Panc1 (cell line): ENCODE data around the gene MAP1S. TPM values are rescaled to one million over a fixed set of nuclear protein-coding genes. Genes with fewer than 3 reads are reported as not detected.

ENCODE experiments used
- ATAC-seq: fragments of 200-7000 bp; cut with Tn5 transposase; 2 replicates; pipeline ENCODE4 v1.9.1; 2020; ENCODE audit warnings: mild to moderate bottlenecking, moderate library complexity
- BruUV-seq: library from RNA; stranded (reverse); fragments of 400-500 nt; replicated peaks from 2 replicates; lab custom pipeline; 2021; lab: Mats Ljungman, UMichigan
- CTCF ChIA-PET: fragments of 300-600 bp; sonication (Branson Sonifier 250); formaldehyde crosslinking; loops from one replicate; lab custom pipeline; 2022; ENCODE audit warnings: antibody characterized with exemption; lab: Charles Lee
- POLR2A ChIA-PET: fragments of 300-600 bp; sonication (Branson Sonifier 250); formaldehyde crosslinking; loops from one replicate; lab custom pipeline; 2022; ENCODE audit warnings: antibody characterized with exemption; lab: Charles Lee
- DNase-seq: peaks from one replicate; pipeline ENCODE4 v3.0.0-alpha.2; 2010; ENCODE audit warnings: low read depth, low spot score
- H3K27ac ChIP-seq: 2 replicates; pipeline ENCODE4 v1.5.1; 2011; ENCODE audit warnings: mild to moderate bottlenecking, low read length, inconsistent platforms
- H3K27me3 ChIP-seq: fragments of 200-500 bp; sonication (Bioruptor generic); 2 replicates; pipeline ENCODE4 v1.6.0; 2014; ENCODE audit warnings: low read length, inconsistent platforms; ENCODE audit not compliant: control insufficient read depth, insufficient read depth
- H3K36me3 ChIP-seq: fragments of 200-500 bp; sonication (Bioruptor generic); 2 replicates; pipeline ENCODE4 v1.5.1; 2014; ENCODE audit warnings: inconsistent platforms, mild to moderate bottlenecking, low read length, moderate library complexity; ENCODE audit not compliant: control insufficient read depth, insufficient read depth
- H3K4me1 ChIP-seq: 2 replicates; pipeline ENCODE4 v1.5.1; 2011; ENCODE audit warnings: inconsistent platforms, mild to moderate bottlenecking, low read length, moderate library complexity; ENCODE audit not compliant: control insufficient read depth, insufficient read depth
- H3K4me3 ChIP-seq, 2 experiments: 2 replicates each; pipeline ENCODE4 v1.5.1; 2011 to 2012; ENCODE audit warnings: low read depth in 2 of 2, low read length in 2 of 2, mild to moderate bottlenecking in 2 of 2, inconsistent platforms in 1 of 2, moderate library complexity in 1 of 2
- H3K9me3 ChIP-seq: fragments of 200-500 bp; sonication (Bioruptor generic); 2 replicates; pipeline ENCODE4 v1.5.1; 2014; ENCODE audit warnings: low read depth, mild to moderate bottlenecking, inconsistent platforms, low read length, moderate library complexity; ENCODE audit not compliant: control insufficient read depth, insufficient read depth
- CTCF ChIP-seq: fragments of 450-650 bp; IDR thresholded peaks from 2 replicates; pipeline ENCODE4 v1.5.1; 2017; ENCODE audit warnings: mild to moderate bottlenecking
- POLR2AphosphoS5 ChIP-seq: IDR thresholded peaks from 2 replicates; pipeline ENCODE4 v1.6.1; 2012; ENCODE audit warnings: mild to moderate bottlenecking, low read depth, low read length, moderate library complexity
- REST ChIP-seq, 2 experiments: IDR thresholded peaks; 2 replicates each; pipeline ENCODE4 v1.6.1; 2011 to 2012; ENCODE audit warnings: low read depth in 2 of 2, control low read depth in 1 of 2, low read length in 1 of 2, mild to moderate bottlenecking in 1 of 2, moderate library complexity in 1 of 2; ENCODE audit not compliant: insufficient read depth in 1 of 2
- SIN3A ChIP-seq: IDR thresholded peaks from 2 replicates; pipeline ENCODE4 v1.6.1; 2012; ENCODE audit warnings: low read depth, mild to moderate bottlenecking, low read length, moderate library complexity, borderline replicate concordance; ENCODE audit not compliant: insufficient read depth
- TCF7L2 ChIP-seq: IDR thresholded peaks from 2 replicates; pipeline ENCODE4 v1.6.1; 2011; ENCODE audit warnings: mild to moderate bottlenecking, low read depth, low read length, inconsistent platforms
- in situ Hi-C: cut with HindIII; loops from 2 replicates; pipeline ENCODE4 v1.10.0; 2016; ENCODE audit warnings: low sequenced_read_pairs, low pct_unique_long_range_greater_than_20kb
- intact Hi-C: fragments of 100-400 bp; cut with micrococcal nuclease; formaldehyde crosslinking; loops from one replicate; pipeline ENCODE4 v1.10.0; 2022; ENCODE audit not compliant: unreplicated experiment
- total RNA-seq: library from RNA; stranded (reverse); gene quantifications from one replicate; pipeline ENCODE4 v1.2.1, GENCODE V29; 2021; ENCODE audit not compliant: unreplicated experiment

Gene MAP1S
- total RNA-seq, 1 experiment from 2014 or later: 56.6 TPM

- in situ Hi-C loops: no loop called here
- POLR2A ChIA-PET: no interaction called here
- no peak overlapping the region for H3K27ac ChIP-seq
Observed at GRCh38 chr19:17775245-17775927, 56.1 kb downstream of the MAP1S start.

More at GRCh38 chr19:17775245-17775927, 56.1 kb downstream of the MAP1S start:
- intact Hi-C loops: no loop called here
- no TSS peak for BruUV-seq
- Histone ChIP-seq H3K4me1 (0 out of 2 replicates have a peak, but pooled peaks cover 3% of the 10 kb centered on the region), H3K4me3 (no peak overlapping the region), H3K9me3 (no peaks in the 10 kb centered on the region), H3K36me3 (no peaks in the 10 kb centered on the region; the same call in 1 of the 2 replicates), H3K27me3 (no peaks in the 10 kb centered on the region)
- CTCF ChIA-PET: interaction anchor here (0.5 to 1.2 kb wide), 4 partner anchors 11 to 169 kb away, joined by 4 to 6 read pairs (median 4); partner anchors contain the start of gene RPL18A
- ATAC-seq: peak; percentile 77
- no peak for DNase-seq
- TF ChIP-seq CTCF: peak; percentile 83
- no peak for TF ChIP-seq SIN3A
- no peak for TF ChIP-seq REST (IDR thresholded peaks at IDR 0.05; ENCODE audit: insufficient read depth in 1 of 2, low read depth in 2 of 2, low read length in 1 of 2)
- no peak for TF ChIP-seq POLR2AphosphoS5
- TF ChIP-seq TCF7L2: no peak
